Esophagus muscularis mucosa (tissue), 4 donors: ENCODE results near the gene SELP. TPM values are rescaled to one million over a fixed set of nuclear protein-coding genes. Genes with fewer than 3 reads are reported as not detected.

ENCODE experiments used
- DNase-seq: peaks from one replicate; pipeline ENCODE4 v3.0.0-alpha.2; 2017; ENCODE audit errors: extremely low spot score
- H3K27ac ChIP-seq, 4 donors: fragments of 200-600 bp; sonication (generic); replicated peaks in 1 of 4; 1 replicate in 3 of 4; 2 replicates in 1 of 4; pipeline ENCODE4 v1.5.1; 2016 to 2019; ENCODE audit warnings: mild to moderate bottlenecking in 1 of 4
- H3K27me3 ChIP-seq, 4 donors: fragments of 200-600 bp; sonication (generic); one replicate each; pipeline versions ENCODE4 v1.5.1 to v1.6.0; 2016 to 2019
- H3K36me3 ChIP-seq, 4 donors: fragments of 200-600 bp; sonication (generic); one replicate each; pipeline ENCODE4 v1.5.1; 2016 to 2019
- H3K4me1 ChIP-seq, 4 donors: fragments of 200-600 bp; sonication (generic); one replicate each; pipeline ENCODE4 v1.5.1; 2016 to 2019
- H3K4me3 ChIP-seq, 4 donors: fragments of 200-600 bp; sonication (generic); 1 replicate in 2 of 4; 2 replicates in 2 of 4; pipeline ENCODE4 v1.5.1; 2016 to 2019; ENCODE audit warnings: mild to moderate bottlenecking in 4 of 4, moderate library complexity in 1 of 4
- H3K9me3 ChIP-seq, 4 donors: fragments of 200-600 bp; sonication (generic); 1 replicate in 3 of 4; 2 replicates in 1 of 4; pipeline ENCODE4 v1.5.1; 2016 to 2019
- EP300 ChIP-seq: sonication (generic); formaldehyde crosslinking; IDR thresholded peaks from one replicate; pipeline ENCODE4 v1.6.1; 2017; ENCODE audit warnings: antibody characterized with exemption
- POLR2A ChIP-seq: fragments of 450-650 bp; IDR thresholded peaks from one replicate; pipeline ENCODE4 v1.6.1; 2017; ENCODE audit warnings: antibody characterized with exemption, moderate library complexity, mild to moderate bottlenecking, low read depth
- POLR2AphosphoS5 ChIP-seq, 2 donors: sonication (generic); formaldehyde crosslinking; IDR thresholded peaks; one replicate each; pipeline ENCODE4 v1.6.1; 2017; ENCODE audit warnings: antibody characterized with exemption in 2 of 2
- WGBS: methylation state at CpG from one replicate; pipeline ENCODE4 v1.1.5; 2018; 5-methylcytosine and 5-hydroxymethylcytosine counted together
- intact Hi-C: fragments of 100-400 bp; cut with DNase I; formaldehyde crosslinking; loops from one replicate; pipeline ENCODE4 v1.15.1; 2023
- total RNA-seq, 4 donors: library from RNA; depleted of rRNA; stranded (reverse); fragments of >200 nt; gene quantifications; one replicate each; pipeline versions ENCODE4 v1.1.0 to v1.2.1, GENCODE V29; 2016
- TF ChIP-seq, protein P1 (sequence below), 3 experiments: fragments of 200-600 bp in 2 of 3; fragments of 450-650 bp in 1 of 3; sonication (generic) in 2 of 3; IDR thresholded peaks; one replicate each; pipeline ENCODE4 v1.5.1; 2017 to 2019; ENCODE audit warnings: antibody characterized with exemption in 3 of 3, mild to moderate bottlenecking in 2 of 3, moderate library complexity in 1 of 3

SELP gene
- total RNA-seq, 4 donors from 2014 or later = 2.9 to 28.0 (median 7.5) TPM

DNA sequence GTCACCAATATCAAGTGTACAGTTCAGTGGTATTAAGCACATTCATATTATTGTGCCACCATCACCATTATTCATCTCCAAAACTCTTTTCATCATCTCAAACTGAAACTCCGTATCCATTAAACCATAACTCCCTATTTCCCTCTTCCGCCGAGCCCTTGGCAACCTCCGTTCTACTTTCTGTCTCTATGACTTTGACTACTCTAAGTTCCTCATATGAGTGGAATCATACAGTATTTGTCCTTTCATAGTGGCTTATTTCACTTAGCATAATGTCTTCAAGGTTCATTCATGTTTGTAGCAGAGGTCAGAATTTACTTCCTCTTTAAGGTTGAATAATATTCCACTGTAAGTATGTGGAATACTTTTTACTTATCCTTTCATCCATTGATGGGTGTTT, 21.7 kb downstream of the SELP start:
- intact Hi-C loops = no loop called here
- H3K27ac ChIP-seq = no peak overlapping the region
- H3K36me3 ChIP-seq = no peaks in the 10 kb centered on the region
- DNase-seq = no peak
- 85% methylated on average over 4 of the region's 4 CpGs for WGBS
- H3K4me3 ChIP-seq = no peak overlapping the region
- H3K27me3 ChIP-seq = peaks cover 0 to 9% (median 0%) of the 10 kb centered on the region in 4 donors
- no peaks in the 10 kb centered on the region for H3K9me3 ChIP-seq
- H3K4me1 ChIP-seq = peaks cover 0 to 5% (median 0%) of the 10 kb centered on the region in 4 donors
- TF ChIP-seq, protein P1, sequence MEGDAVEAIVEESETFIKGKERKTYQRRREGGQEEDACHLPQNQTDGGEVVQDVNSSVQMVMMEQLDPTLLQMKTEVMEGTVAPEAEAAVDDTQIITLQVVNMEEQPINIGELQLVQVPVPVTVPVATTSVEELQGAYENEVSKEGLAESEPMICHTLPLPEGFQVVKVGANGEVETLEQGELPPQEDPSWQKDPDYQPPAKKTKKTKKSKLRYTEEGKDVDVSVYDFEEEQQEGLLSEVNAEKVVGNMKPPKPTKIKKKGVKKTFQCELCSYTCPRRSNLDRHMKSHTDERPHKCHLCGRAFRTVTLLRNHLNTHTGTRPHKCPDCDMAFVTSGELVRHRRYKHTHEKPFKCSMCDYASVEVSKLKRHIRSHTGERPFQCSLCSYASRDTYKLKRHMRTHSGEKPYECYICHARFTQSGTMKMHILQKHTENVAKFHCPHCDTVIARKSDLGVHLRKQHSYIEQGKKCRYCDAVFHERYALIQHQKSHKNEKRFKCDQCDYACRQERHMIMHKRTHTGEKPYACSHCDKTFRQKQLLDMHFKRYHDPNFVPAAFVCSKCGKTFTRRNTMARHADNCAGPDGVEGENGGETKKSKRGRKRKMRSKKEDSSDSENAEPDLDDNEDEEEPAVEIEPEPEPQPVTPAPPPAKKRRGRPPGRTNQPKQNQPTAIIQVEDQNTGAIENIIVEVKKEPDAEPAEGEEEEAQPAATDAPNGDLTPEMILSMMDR (IDR thresholded peaks at IDR 0.05) = no peak
- no peak for TF ChIP-seq POLR2AphosphoS5 (IDR thresholded peaks at IDR 0.05)
- no peak for TF ChIP-seq POLR2A
- no peak for TF ChIP-seq EP300

DNA sequence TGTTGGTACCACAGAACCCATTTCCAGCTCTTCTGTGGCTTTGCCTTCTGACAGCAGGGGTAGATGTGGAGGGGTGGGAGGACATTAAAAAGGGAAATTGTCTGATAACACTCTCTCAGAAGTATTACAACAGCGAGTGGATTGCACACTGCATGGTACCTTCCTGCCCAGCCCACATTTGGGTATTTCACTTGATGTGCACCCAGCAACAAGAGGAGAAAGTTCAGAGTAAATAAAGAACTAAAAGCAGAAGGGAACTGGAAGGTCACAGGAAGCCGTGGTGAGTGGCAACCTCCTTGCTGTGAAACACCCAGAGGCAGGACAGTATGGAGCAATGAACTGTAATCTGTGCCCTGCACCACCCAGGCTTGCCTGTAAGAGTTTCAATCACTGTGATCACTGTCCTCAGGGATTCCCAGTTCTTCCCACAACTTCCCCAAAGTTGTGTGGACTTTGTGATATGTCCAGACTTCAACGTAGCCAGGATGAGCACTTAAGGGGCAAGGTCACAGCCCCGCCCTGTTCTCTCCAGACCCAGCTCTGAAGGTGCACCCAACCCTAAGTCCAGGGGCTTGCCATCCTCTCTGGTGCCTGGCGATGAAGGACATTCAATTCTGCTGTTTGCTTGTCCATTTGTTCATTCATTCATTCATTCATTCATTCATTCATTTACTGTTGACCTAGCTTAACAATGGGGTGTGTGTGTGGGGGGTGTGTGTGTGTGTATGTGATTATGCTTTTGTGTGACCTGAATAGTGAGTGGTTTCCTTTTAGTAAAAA, 25.0 kb downstream of the SELP start:
- no peak overlapping the region for H3K27ac ChIP-seq
- intact Hi-C loops = loop anchor here (5.0 kb wide), 1 partner anchor 107 kb away; the partner anchor contains the start of gene SELL
- DNase-seq = peak; percentile 92
- H3K9me3 ChIP-seq = no peaks in the 10 kb centered on the region
- H3K4me1 ChIP-seq = peaks cover 0 to 5% (median 0%) of the 10 kb centered on the region in 4 donors
- 63% methylated on average over 5 of the region's 5 CpGs for WGBS
- H3K36me3 ChIP-seq = no peaks in the 10 kb centered on the region
- TF ChIP-seq POLR2A (no peak), POLR2AphosphoS5 (IDR thresholded peaks at IDR 0.05) (no peak)
- TF ChIP-seq, protein P1 (IDR thresholded peaks at IDR 0.05) = no peak
- no peak overlapping the region for H3K4me3 ChIP-seq
- H3K27me3 ChIP-seq = peaks cover 0 to 9% (median 0%) of the 10 kb centered on the region in 4 donors

DNA sequence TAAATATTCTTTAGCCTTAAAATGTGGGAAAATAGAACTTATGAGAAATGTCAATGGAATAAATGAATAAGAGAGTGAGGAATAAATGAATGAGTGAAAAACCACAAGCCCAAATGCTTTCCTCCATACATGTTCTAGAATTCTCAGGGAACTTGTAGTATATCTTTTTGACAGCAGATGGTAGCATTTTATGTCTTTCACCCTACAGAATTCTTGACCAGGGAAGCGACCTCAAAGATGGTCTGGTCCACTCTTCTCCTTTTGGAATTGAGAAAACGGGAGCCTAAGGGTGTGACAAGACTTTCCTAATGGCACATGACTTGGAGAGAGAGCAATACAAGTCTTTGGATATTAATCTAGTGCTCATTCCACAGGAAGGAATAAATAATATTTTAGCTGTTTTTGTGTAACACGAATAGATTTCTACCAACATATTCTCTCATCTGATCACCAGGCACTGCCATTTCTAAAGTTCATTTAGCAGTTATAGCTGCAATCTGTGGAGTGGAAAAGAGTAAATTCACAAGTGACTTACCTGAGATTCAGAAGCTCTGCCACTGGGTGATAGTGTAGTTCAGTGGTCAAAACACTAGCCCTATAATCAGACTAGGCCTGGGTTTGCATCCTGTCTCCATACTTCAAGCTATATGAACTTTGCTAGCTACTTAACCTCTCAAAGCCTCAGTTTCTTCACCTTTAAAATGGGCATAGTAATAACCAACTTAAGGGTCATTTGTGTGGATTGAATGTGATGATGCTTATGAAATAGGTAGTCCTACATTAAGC, 28.6 kb downstream of the SELP start:
- Histone ChIP-seq H3K4me1 (no peaks in the 10 kb centered on the region), H3K27ac (no peak overlapping the region), H3K4me3 (no peak overlapping the region), H3K36me3 (no peaks in the 10 kb centered on the region), H3K9me3 (no peaks in the 10 kb centered on the region), H3K27me3 (peaks cover 0 to 6% (median 0%) of the 10 kb centered on the region in 4 donors)
- TF ChIP-seq, protein P1 (IDR thresholded peaks at IDR 0.05) = peak; percentile 8 to 25 (median 15)
- TF ChIP-seq EP300 = no peak
- WGBS = 36% methylated on average over 3 of the region's 3 CpGs
- DNase-seq = peak; percentile 50
- intact Hi-C loops = loop anchor here (5.0 kb wide), 1 partner anchor 111 kb away; the partner anchor contains the start of gene SELL

DNA sequence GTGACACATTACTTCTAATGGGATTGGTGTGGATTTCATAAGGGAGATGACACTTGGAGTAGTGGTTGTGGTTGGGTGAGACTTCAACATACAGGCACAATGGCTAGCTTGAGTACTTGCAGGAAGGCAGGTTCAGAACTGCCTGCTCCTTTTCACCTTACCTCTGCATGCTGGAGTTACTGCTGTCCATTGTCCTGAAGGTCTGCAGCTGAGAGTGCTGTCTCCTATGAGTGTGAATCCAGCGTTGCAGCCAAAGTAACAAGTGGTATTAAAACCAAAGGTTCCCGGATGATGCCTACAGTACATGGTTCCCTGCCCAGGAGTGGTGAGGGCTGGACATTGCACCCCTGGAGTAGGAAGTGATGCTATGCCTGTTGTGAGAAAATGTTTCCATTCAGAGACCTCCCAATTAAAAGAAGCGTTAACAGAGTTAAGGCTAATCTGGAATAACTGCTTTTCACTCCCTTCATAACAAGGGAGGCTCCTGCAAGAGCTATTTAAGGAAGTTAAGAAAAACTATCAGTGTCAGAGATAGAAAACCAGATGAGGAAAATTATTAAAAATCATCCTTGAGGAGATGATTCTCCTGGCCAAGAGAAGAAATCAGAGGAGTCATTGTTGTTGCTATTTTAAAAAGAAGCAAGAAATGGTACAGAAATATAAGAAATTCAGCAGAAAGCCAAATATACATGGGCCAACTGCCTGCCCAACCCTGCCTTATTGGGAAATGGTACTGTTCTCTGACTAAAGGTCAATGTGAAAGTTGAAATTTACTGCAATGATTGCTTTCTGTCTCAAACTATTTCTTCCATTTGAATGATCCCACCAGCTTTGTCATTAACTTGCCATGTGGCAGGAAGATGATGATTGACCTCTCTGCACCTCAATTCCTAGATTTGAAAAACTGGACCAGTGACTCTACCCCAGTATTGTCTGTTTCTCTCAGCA, 33.9 kb downstream of the SELP start:
- Histone ChIP-seq H3K4me3 (no peak overlapping the region), H3K9me3 (no peaks in the 10 kb centered on the region), H3K27ac (no peak overlapping the region), H3K4me1 (no peaks in the 10 kb centered on the region), H3K27me3 (peaks cover 0 to 5% (median 0%) of the 10 kb centered on the region in 4 donors), H3K36me3 (no peaks in the 10 kb centered on the region)
- TF ChIP-seq EP300 (no peak), POLR2AphosphoS5 (IDR thresholded peaks at IDR 0.05) (no peak), POLR2A (no peak)
- TF ChIP-seq, protein P1 (IDR thresholded peaks at IDR 0.05) = no peak
- DNase-seq = peak; percentile 84
- WGBS = 42% methylated on average over 3 of the region's 3 CpGs
- intact Hi-C loops = no loop called here
